Trophoblast cell (in vitro differentiated cells and primary cell): ENCODE data around the gene ZBTB20.

Experiments used
- DNase-seq, 2 donors: peaks; one replicate each; pipeline ENCODE4 v3.0.0-alpha.2; 2016
- H2AFZ ChIP-seq: 2 replicates; pipeline ENCODE4 v1.6.1; 2013; ENCODE audit warnings: low read length, moderate library complexity, mild to moderate bottlenecking; ENCODE audit not compliant: insufficient read depth, poor library complexity
- H2AK5ac ChIP-seq: 2 replicates; pipeline ENCODE4 v1.6.1; 2013; ENCODE audit warnings: mild to moderate bottlenecking, low read length
- H2BK120ac ChIP-seq: 2 replicates; pipeline ENCODE4 v1.6.1; 2013; ENCODE audit warnings: low read length, mild to moderate bottlenecking, moderate library complexity; ENCODE audit not compliant: insufficient read depth, poor library complexity
- H2BK12ac ChIP-seq: 2 replicates; pipeline ENCODE4 v1.6.1; 2013; ENCODE audit warnings: mild to moderate bottlenecking, low read length, moderate library complexity
- H2BK5ac ChIP-seq: 2 replicates; pipeline ENCODE4 v1.6.1; 2013; ENCODE audit warnings: low read length, low read depth, moderate library complexity, mild to moderate bottlenecking; ENCODE audit not compliant: poor library complexity
- H3K14ac ChIP-seq: 2 replicates; pipeline ENCODE4 v1.6.1; 2013; ENCODE audit warnings: mild to moderate bottlenecking, low read length
- H3K18ac ChIP-seq: 2 replicates; pipeline ENCODE4 v1.6.1; 2013; ENCODE audit warnings: mild to moderate bottlenecking, low read length
- H3K23ac ChIP-seq: 2 replicates; pipeline ENCODE4 v1.6.1; 2013; ENCODE audit warnings: low read length
- H3K27ac ChIP-seq: 2 replicates; pipeline ENCODE4 v1.5.1; 2013; ENCODE audit warnings: low read depth, mild to moderate bottlenecking, inconsistent platforms, low read length, moderate library complexity
- H3K27me3 ChIP-seq: 2 replicates; pipeline ENCODE4 v1.6.1; 2013; ENCODE audit warnings: inconsistent platforms, mild to moderate bottlenecking, low read length, moderate library complexity; ENCODE audit not compliant: insufficient read depth
- H3K36me3 ChIP-seq, 2 experiments: 1 replicate in 1 of 2; 2 replicates in 1 of 2; pipeline ENCODE4 v1.6.1; 2013; ENCODE audit warnings: low read length in 2 of 2, mild to moderate bottlenecking in 2 of 2, moderate library complexity in 1 of 2; ENCODE audit not compliant: insufficient read depth in 2 of 2, control insufficient read depth in 1 of 2
- H3K4ac ChIP-seq: 2 replicates; pipeline ENCODE4 v1.6.1; 2013; ENCODE audit warnings: low read depth, mild to moderate bottlenecking, low read length, moderate library complexity
- H3K4me1 ChIP-seq, 2 experiments: 1 replicate in 1 of 2; 2 replicates in 1 of 2; pipeline ENCODE4 v1.6.1; 2013; ENCODE audit warnings: low read length in 2 of 2, mild to moderate bottlenecking in 2 of 2, moderate library complexity in 1 of 2; ENCODE audit not compliant: insufficient read depth in 2 of 2, control insufficient read depth in 1 of 2
- H3K4me2 ChIP-seq: 2 replicates; pipeline ENCODE4 v1.6.1; 2013; ENCODE audit warnings: inconsistent platforms, mild to moderate bottlenecking, low read length, moderate library complexity
- H3K4me3 ChIP-seq: 2 replicates; pipeline ENCODE4 v1.5.1; 2013; ENCODE audit warnings: mild to moderate bottlenecking, low read depth, low read length, inconsistent platforms
- H3K79me1 ChIP-seq: one replicate; pipeline ENCODE4 v1.6.1; 2013; ENCODE audit warnings: low read length
- H3K79me2 ChIP-seq: 2 replicates; pipeline ENCODE4 v1.6.1; 2013; ENCODE audit warnings: low read length, mild to moderate bottlenecking; ENCODE audit not compliant: control insufficient read depth, insufficient read depth, poor library complexity
- H3K9ac ChIP-seq: 2 replicates; pipeline ENCODE4 v1.6.1; 2013; ENCODE audit warnings: mild to moderate bottlenecking, low read length
- H3K9me3 ChIP-seq: 2 replicates; pipeline ENCODE4 v1.6.1; 2013; ENCODE audit warnings: low read depth, mild to moderate bottlenecking, control low read depth, inconsistent platforms, low read length; ENCODE audit not compliant: insufficient read depth
- H4K12ac ChIP-seq: 2 replicates; pipeline ENCODE4 v1.6.1; 2013; ENCODE audit warnings: low read depth, mild to moderate bottlenecking, low read length, moderate library complexity
- H4K8ac ChIP-seq: 2 replicates; pipeline ENCODE4 v1.6.1; 2013; ENCODE audit warnings: low read depth, mild to moderate bottlenecking, low read length, moderate library complexity
- H4K91ac ChIP-seq: one replicate; pipeline ENCODE4 v1.6.1; 2013; ENCODE audit warnings: low read depth, mild to moderate bottlenecking, low read length, moderate library complexity
- WGBS: extraction: QIAGEN DNeasy Blood & Tissue Kit; methylation state at CpG from one replicate; pipeline ENCODE4 v1.1.7; 2013; ENCODE audit warnings: missing lambda C conversion rate; ENCODE audit not compliant: insufficient read length, insufficient coverage; ENCODE audit errors: extremely low coverage; 5-methylcytosine and 5-hydroxymethylcytosine counted together

ZBTB20 gene

GRCh38 chr3:115100806-115101205 lies 46.3 kb downstream of the ZBTB20 start:
- H3K79me2 ChIP-seq, result no peaks in the 10 kb centered on the region
- no peak overlapping the region for H2BK12ac ChIP-seq
- H2AFZ ChIP-seq, result no peak overlapping the region
- H3K27ac ChIP-seq, result no peak overlapping the region
- H3K18ac ChIP-seq, result no peak overlapping the region
- no peak overlapping the region for H3K4me3 ChIP-seq
- no peaks in the 10 kb centered on the region for H3K4me1 ChIP-seq
- no peak overlapping the region for H3K9ac ChIP-seq
- H4K12ac ChIP-seq, result no peak overlapping the region
- no peak overlapping the region for H4K8ac ChIP-seq
- H3K4me2 ChIP-seq, result no peak overlapping the region
- no peaks in the 10 kb centered on the region for H3K79me1 ChIP-seq
- H3K4ac ChIP-seq, result no peak overlapping the region
- no peak overlapping the region for H3K23ac ChIP-seq
- WGBS, result no CpG with 5 or more reads among the region's 2 CpGs
- H3K9me3 ChIP-seq, result no peaks in the 10 kb centered on the region
- no peaks in the 10 kb centered on the region for H3K27me3 ChIP-seq
- no peak overlapping the region for H2BK5ac ChIP-seq
- H3K14ac ChIP-seq, result no peak overlapping the region
- H2AK5ac ChIP-seq, result no peak overlapping the region
- DNase-seq, result no peak
- H2BK120ac ChIP-seq, result no peak overlapping the region
- H4K91ac ChIP-seq, result no peak overlapping the region
- no peaks in the 10 kb centered on the region for H3K36me3 ChIP-seq

- Histone ChIP-seq H2BK12ac (no peak overlapping the region), H2AK5ac (no peak overlapping the region), H3K4me3 (no peak overlapping the region), H3K23ac (no peak overlapping the region), H3K27me3 (no peaks in the 10 kb centered on the region), H3K27ac (no peak overlapping the region), H3K14ac (no peak overlapping the region), H2AFZ (no peak overlapping the region), H4K8ac (no peak overlapping the region), H2BK120ac (no peak overlapping the region), H4K91ac (no peak overlapping the region), H3K9ac (no peak overlapping the region), H3K4me2 (no peak overlapping the region), H4K12ac (no peak overlapping the region), H3K79me1 (no peaks in the 10 kb centered on the region), H3K4me1 (no peaks in the 10 kb centered on the region), H2BK5ac (no peak overlapping the region), H3K4ac (no peak overlapping the region), H3K79me2 (no peaks in the 10 kb centered on the region), H3K18ac (no peak overlapping the region), H3K9me3 (no peaks in the 10 kb centered on the region), H3K36me3 (no peaks in the 10 kb centered on the region)
- DNase-seq, result no peak
- WGBS, result no CpG with 5 or more reads among the region's 5 CpGs
Measured at GRCh38 chr3:115099986-115100571, 47.0 kb downstream of the ZBTB20 start.

- Histone ChIP-seq H3K4me1 (no peaks in the 10 kb centered on the region), H3K4ac (no peak overlapping the region), H2BK5ac (no peak overlapping the region), H3K36me3 (no peaks in the 10 kb centered on the region), H3K4me2 (no peak overlapping the region), H3K14ac (no peak overlapping the region), H3K23ac (no peak overlapping the region), H4K91ac (no peak overlapping the region), H3K18ac (no peak overlapping the region), H3K9me3 (no peaks in the 10 kb centered on the region), H4K8ac (no peak overlapping the region), H3K27me3 (no peaks in the 10 kb centered on the region), H4K12ac (no peak overlapping the region), H2AFZ (no peak overlapping the region), H3K27ac (no peak overlapping the region), H2BK120ac (no peak overlapping the region), H3K4me3 (no peak overlapping the region), H2AK5ac (no peak overlapping the region), H3K9ac (no peak overlapping the region), H3K79me2 (no peaks in the 10 kb centered on the region), H3K79me1 (no peaks in the 10 kb centered on the region), H2BK12ac (no peak overlapping the region)
- no peak for DNase-seq
- WGBS, result no CpG with 5 or more reads among the region's 3 CpGs
Measured at GRCh38 chr3:115099134-115099985, 47.7 kb downstream of the ZBTB20 start.

- Histone ChIP-seq H3K27me3 (no peaks in the 10 kb centered on the region), H3K79me1 (no peaks in the 10 kb centered on the region), H3K27ac (no peak overlapping the region), H4K8ac (no peak overlapping the region), H3K79me2 (no peaks in the 10 kb centered on the region), H3K4ac (no peak overlapping the region), H3K4me1 (no peaks in the 10 kb centered on the region), H2AFZ (no peak overlapping the region), H3K4me2 (no peak overlapping the region), H3K36me3 (no peaks in the 10 kb centered on the region), H3K4me3 (no peak overlapping the region), H3K9ac (no peak overlapping the region), H4K91ac (no peak overlapping the region), H3K18ac (no peak overlapping the region), H3K23ac (no peak overlapping the region), H4K12ac (no peak overlapping the region), H2AK5ac (no peak overlapping the region), H2BK5ac (no peak overlapping the region), H3K14ac (no peak overlapping the region), H2BK120ac (no peak overlapping the region), H2BK12ac (no peak overlapping the region), H3K9me3 (no peaks in the 10 kb centered on the region)
- no peak for DNase-seq
- no CpG with 5 or more reads among the region's 7 CpGs for WGBS
Measured at GRCh38 chr3:115098354-115099073, 48.6 kb downstream of the ZBTB20 start.
